GM12892 (cell line): ENCODE data around the gene PROM2.

ENCODE experiments used
- POLR2A ChIP-seq: IDR thresholded peaks from 2 replicates; pipeline ENCODE4 v1.6.1; 2011; ENCODE audit warnings: low read depth, low read length, control low read depth
- POLR2AphosphoS5 ChIP-seq: IDR thresholded peaks from 2 replicates; pipeline ENCODE4 v1.6.1; 2011; ENCODE audit warnings: low read depth, low read length, control low read depth

DNA sequence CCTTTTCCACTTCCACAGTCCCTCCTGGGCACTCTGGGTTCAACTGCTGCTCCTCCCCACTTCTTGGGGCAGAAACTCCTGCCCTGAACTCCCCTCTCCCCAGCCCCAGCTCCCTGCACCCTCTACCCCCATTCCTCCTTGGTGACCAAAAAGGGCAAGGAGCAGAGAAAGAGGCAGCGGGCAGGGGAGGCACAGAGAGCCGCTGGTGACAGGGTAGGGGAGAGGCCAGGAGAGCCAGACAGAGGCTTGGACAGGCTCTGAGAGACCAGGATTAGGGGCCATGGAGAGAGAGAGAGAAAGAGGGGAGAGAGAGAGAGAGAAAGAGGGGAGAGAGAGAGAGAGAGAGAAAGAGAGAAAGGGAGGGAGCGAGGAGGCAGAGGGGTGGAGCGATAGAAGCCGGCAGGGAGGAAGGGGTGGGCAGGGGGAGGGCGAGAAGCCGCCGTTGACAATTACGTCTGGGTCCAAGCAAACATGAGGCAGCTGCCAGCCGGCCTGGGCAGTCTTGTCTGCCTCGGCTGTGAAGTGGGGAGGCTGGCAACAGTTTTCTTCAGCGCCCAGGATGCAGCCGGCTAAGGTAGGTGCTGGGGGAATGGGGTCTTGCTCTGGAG, 22.7 kb downstream of the PROM2 start, which contains the start of gene KCNIP3:
- no peak for TF ChIP-seq POLR2A
- TF ChIP-seq POLR2AphosphoS5 = no peak
